ENCODE results near the gene ANKRD40CL. TPM values are rescaled to one million over a fixed set of nuclear protein-coding genes. Genes with fewer than 3 reads are reported as not detected.

The ANKRD40CL gene
- total RNA-seq, 1 experiment from 2014 or later, result not detected

- TF ChIP-seq SIN3A (IDR thresholded peaks at IDR 0.05; ENCODE audit: borderline replicate concordance, insufficient read depth, low read depth, low read length) (no peak), CTCF (IDR thresholded peaks at IDR 0.05) (no peak), POLR2AphosphoS5 (IDR thresholded peaks at IDR 0.05; ENCODE audit: low read depth, low read length) (no peak)
- H3K4me1 ChIP-seq (ENCODE audit: control insufficient read depth, insufficient read depth, low read length), result no peaks in the 10 kb centered on the region
- POLR2A ChIA-PET, result no interaction called here
- CTCF ChIA-PET, result interaction anchor here (0.6 kb wide), 2 partner anchors 10 to 14 kb away, joined by 3 to 4 read pairs; no protein-coding TSS in a partner anchor
- H3K4me3 ChIP-seq (ENCODE audit: low read depth in 2 of 2, low read length in 2 of 2), result no peak overlapping the region
- no TSS peak for BruUV-seq (replicated peaks)
- H3K27me3 ChIP-seq (ENCODE audit: control insufficient read depth, insufficient read depth, low read length), result no peaks in the 10 kb centered on the region
- in situ Hi-C loops (cut with HindIII; ENCODE audit: low pct_unique_long_range_greater_than_20kb, low sequenced_read_pairs), result no loop called here
- H3K9me3 ChIP-seq (ENCODE audit: control insufficient read depth, insufficient read depth, low read depth, low read length), result no peaks in the 10 kb centered on the region
- ATAC-seq, result no peak
- no peaks in the 10 kb centered on the region for H3K36me3 ChIP-seq (ENCODE audit: control insufficient read depth, insufficient read depth, low read length)
- no peak overlapping the region for H3K27ac ChIP-seq (ENCODE audit: low read length)
- intact Hi-C loops (cut with micrococcal nuclease; ENCODE audit: unreplicated experiment), result no loop called here
- DNase-seq (ENCODE audit: low read depth, low spot score), result no peak
Measured at GRCh38 chr17:50769884-50770283, 2.6 kb upstream of the ANKRD40CL start.

DNA sequence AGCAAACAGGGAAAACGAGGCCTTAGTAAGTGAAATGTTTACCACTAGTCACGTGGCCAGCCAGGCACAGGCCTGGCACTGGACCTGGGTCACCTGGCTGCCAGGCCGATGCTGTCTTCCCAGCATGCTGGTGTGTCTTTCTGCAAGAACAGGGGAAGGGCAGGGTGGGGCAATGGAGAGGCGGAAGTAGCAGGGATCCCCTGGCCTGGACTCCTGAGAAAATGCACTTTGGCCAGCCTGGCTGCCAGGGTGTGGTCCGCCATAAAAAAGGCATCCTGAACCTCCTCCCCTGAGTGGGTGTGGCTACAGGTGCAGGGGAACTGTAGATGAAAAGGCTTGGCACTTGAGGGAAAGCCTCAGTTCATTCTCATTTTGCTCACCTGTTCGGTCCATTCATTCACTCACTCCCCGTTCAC, 1.0 kb upstream of the ANKRD40CL start:
- CTCF ChIA-PET, result no interaction called here
- intact Hi-C loops (cut with micrococcal nuclease; ENCODE audit: unreplicated experiment), result no loop called here
- TF ChIP-seq POLR2AphosphoS5 (IDR thresholded peaks at IDR 0.05; ENCODE audit: low read depth, low read length) (no peak), CTCF (IDR thresholded peaks at IDR 0.05) (no peak), SIN3A (IDR thresholded peaks at IDR 0.05; ENCODE audit: borderline replicate concordance, insufficient read depth, low read depth, low read length) (no peak), TCF7L2 (IDR thresholded peaks at IDR 0.05; ENCODE audit: low read depth, low read length) (no peak)
- TF ChIP-seq, protein P1, sequence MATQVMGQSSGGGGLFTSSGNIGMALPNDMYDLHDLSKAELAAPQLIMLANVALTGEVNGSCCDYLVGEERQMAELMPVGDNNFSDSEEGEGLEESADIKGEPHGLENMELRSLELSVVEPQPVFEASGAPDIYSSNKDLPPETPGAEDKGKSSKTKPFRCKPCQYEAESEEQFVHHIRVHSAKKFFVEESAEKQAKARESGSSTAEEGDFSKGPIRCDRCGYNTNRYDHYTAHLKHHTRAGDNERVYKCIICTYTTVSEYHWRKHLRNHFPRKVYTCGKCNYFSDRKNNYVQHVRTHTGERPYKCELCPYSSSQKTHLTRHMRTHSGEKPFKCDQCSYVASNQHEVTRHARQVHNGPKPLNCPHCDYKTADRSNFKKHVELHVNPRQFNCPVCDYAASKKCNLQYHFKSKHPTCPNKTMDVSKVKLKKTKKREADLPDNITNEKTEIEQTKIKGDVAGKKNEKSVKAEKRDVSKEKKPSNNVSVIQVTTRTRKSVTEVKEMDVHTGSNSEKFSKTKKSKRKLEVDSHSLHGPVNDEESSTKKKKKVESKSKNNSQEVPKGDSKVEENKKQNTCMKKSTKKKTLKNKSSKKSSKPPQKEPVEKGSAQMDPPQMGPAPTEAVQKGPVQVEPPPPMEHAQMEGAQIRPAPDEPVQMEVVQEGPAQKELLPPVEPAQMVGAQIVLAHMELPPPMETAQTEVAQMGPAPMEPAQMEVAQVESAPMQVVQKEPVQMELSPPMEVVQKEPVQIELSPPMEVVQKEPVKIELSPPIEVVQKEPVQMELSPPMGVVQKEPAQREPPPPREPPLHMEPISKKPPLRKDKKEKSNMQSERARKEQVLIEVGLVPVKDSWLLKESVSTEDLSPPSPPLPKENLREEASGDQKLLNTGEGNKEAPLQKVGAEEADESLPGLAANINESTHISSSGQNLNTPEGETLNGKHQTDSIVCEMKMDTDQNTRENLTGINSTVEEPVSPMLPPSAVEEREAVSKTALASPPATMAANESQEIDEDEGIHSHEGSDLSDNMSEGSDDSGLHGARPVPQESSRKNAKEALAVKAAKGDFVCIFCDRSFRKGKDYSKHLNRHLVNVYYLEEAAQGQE (IDR thresholded peaks at IDR 0.05; ENCODE audit: insufficient read depth in 1 of 2, low read depth in 2 of 2, low read length in 1 of 2), result no peak
- H3K9me3 ChIP-seq (ENCODE audit: control insufficient read depth, insufficient read depth, low read depth, low read length), result no peaks in the 10 kb centered on the region
- ATAC-seq (0 out of 2 replicates have a peak, but pooled peaks have one; percentile 5), DNase-seq (ENCODE audit: low read depth, low spot score) (no peak)
- in situ Hi-C loops (cut with HindIII; ENCODE audit: low pct_unique_long_range_greater_than_20kb, low sequenced_read_pairs), result no loop called here
- H3K4me3 ChIP-seq (ENCODE audit: low read depth in 2 of 2, low read length in 2 of 2), result no peak overlapping the region
- H3K4me1 ChIP-seq (ENCODE audit: control insufficient read depth, insufficient read depth, low read length), result no peaks in the 10 kb centered on the region
- no TSS peak for BruUV-seq (replicated peaks)
- no peaks in the 10 kb centered on the region for H3K36me3 ChIP-seq (ENCODE audit: control insufficient read depth, insufficient read depth, low read length)
- POLR2A ChIA-PET, result interaction anchor here (0.6 kb wide), 2 partner anchors 37 to 177 kb away, joined by 5 read pairs; no protein-coding TSS in a partner anchor
- no peak overlapping the region for H3K27ac ChIP-seq (ENCODE audit: low read length)
- no peaks in the 10 kb centered on the region for H3K27me3 ChIP-seq (ENCODE audit: control insufficient read depth, insufficient read depth, low read length)

Data from Panc1 (cell line).